ENCODE data around the gene MUCL3.
A peak's percentile ranks its signal among the peaks of the same experiment; 100 is the strongest.
"Not testable (repeated sequence)": the region's sequence is repeated elsewhere in the genome, so short reads cannot be mapped to it uniquely, and the experiment has no call there.

The MUCL3 gene

GRCh38 chr6:30979690-30980089, 38.9 kb downstream of the MUCL3 start:
- DNase-seq (ENCODE audit: low spot score), result no peak

- DNase-seq (ENCODE audit: low spot score), result peak; percentile 66
These were observed 41.4 kb downstream of the MUCL3 start for GRCh38 chr6:30981942-30982772.

GRCh38 chr6:30983439-30983838, 42.7 kb downstream of the MUCL3 start, which contains the start of gene MUC21:
TSS of gene MUC21 (plus strand) at chr6:30983718. CDS start at chr6:30983959, 241 bp downstream.
- no peak for DNase-seq (ENCODE audit: low spot score)

GRCh38 chr6:30985490-30985889, 44.7 kb downstream of the MUCL3 start:
- DNase-seq (ENCODE audit: low spot score), result no peak

GRCh38 chr6:30987304-30987703, 46.5 kb downstream of the MUCL3 start:
- no peak for DNase-seq (ENCODE audit: low spot score)

GRCh38 chr6:30988209-30988825, 47.5 kb downstream of the MUCL3 start:
- no peak for DNase-seq (ENCODE audit: low spot score)

GRCh38 chr6:30990422-30991086, 49.8 kb downstream of the MUCL3 start:
- DNase-seq (ENCODE audit: low spot score), result no peak

GRCh38 chr6:30991891-30992290, 51.1 kb downstream of the MUCL3 start:
- no peak for DNase-seq (ENCODE audit: low spot score)

GRCh38 chr6:30997301-30997700, 56.5 kb downstream of the MUCL3 start:
- DNase-seq (ENCODE audit: low spot score), result no peak

- DNase-seq (ENCODE audit: low spot score), result no peak
These were observed 58.0 kb downstream of the MUCL3 start for GRCh38 chr6:30998785-30999184.

GRCh38 chr6:31000067-31000860, 59.5 kb downstream of the MUCL3 start:
- not testable (repeated sequence) for DNase-seq (ENCODE audit: low spot score)

- no peak for DNase-seq (ENCODE audit: low spot score)
These were observed 60.6 kb downstream of the MUCL3 start for GRCh38 chr6:31001281-31001888.

GRCh38 chr6:31002471-31002870, 61.7 kb downstream of the MUCL3 start:
- DNase-seq (ENCODE audit: low spot score), result no peak

All from GM03348 (cell line).